Pancreas (tissue), 10 donors: ENCODE measurements around the gene ZNF174. TPM values are rescaled to one million over a fixed set of nuclear protein-coding genes. Genes with fewer than 3 reads are reported as not detected.

Experiments used
- ATAC-seq, 4 donors: fragments of 200-7000 bp; cut with Tn5 transposase; one replicate each; pipeline versions ENCODE4 v1.8.0 to v1.9.1; 2020; ENCODE audit warnings: mild to moderate bottlenecking in 4 of 4, moderate library complexity in 4 of 4
- DNase-seq, 6 donors: peaks; one replicate each; pipeline ENCODE4 v3.0.0-alpha.2; 2020
- FAIRE-seq: peaks from 2 replicates; lab custom pipeline; 2012; peaks lifted over from hg19 to GRCh38; lab: Jason Lieb, UNC
- H3K27ac ChIP-seq, 4 donors: fragments of 200-600 bp; sonication (generic); 1 replicate in 3 of 4; 2 replicates in 1 of 4; pipeline versions ENCODE4 v1.5.0 to v1.8.0; 2020
- H3K27me3 ChIP-seq, 4 donors: fragments of 200-600 bp; one replicate each; pipeline ENCODE4 v1.8.0; 2021
- H3K36me3 ChIP-seq, 3 donors: fragments of 200-600 bp; sonication (generic) in 1 of 3; one replicate each; pipeline versions ENCODE4 v1.5.0 to v1.8.0; 2020 to 2021
- H3K4me1 ChIP-seq, 3 donors: fragments of 200-600 bp; one replicate each; pipeline ENCODE4 v1.8.0; 2021
- H3K4me3 ChIP-seq, 4 donors: fragments of 200-600 bp; sonication (generic) in 2 of 4; one replicate each; pipeline versions ENCODE4 v1.5.0 to v1.8.0; 2020 to 2021
- H3K9me3 ChIP-seq, 4 donors: fragments of 200-600 bp; one replicate each; pipeline ENCODE4 v1.8.0; 2021
- WGBS, 2 donors: extraction: QIAGEN DNeasy Blood & Tissue Kit; methylation state at CpG; one replicate each; pipeline ENCODE4 v1.1.7; 2013; 5-methylcytosine and 5-hydroxymethylcytosine counted together
- intact Hi-C, 3 donors: fragments of 100-400 bp; cut with DNase I; formaldehyde crosslinking; loops; one replicate each; pipeline versions ENCODE4 v1.11.1 to v1.14.2; 2022
- polyA plus RNA-seq, 2 donors: library from polyadenylated mRNA; stranded (reverse); fragments of 200-250 nt; gene quantifications; one replicate each; pipeline ENCODE4 v1.2.3, GENCODE V29; 2013
- total RNA-seq, 6 donors: library from RNA; stranded (reverse); fragmentation: NEBNext Ultra II Directional in 4 of 6; extraction: Animal tissue kit (Norgen Biotek cat#: 25700) in 4 of 6; gene quantifications; one replicate each; pipeline versions ENCODE4 v1.2.1 to v1.2.4, GENCODE V29; 2021 to 2023
- TF ChIP-seq, protein P1 (sequence below), 4 donors: fragments of 200-600 bp; sonication (generic) in 3 of 4; IDR thresholded peaks; one replicate each; pipeline versions ENCODE4 v1.5.0 to v1.8.0; 2021; ENCODE audit warnings: antibody characterized with exemption in 4 of 4
- donor health status: healthy with polysubstance abuse.
- donor health status: DM: no; HTN: no; CAD: no; lungs with moderate emphysema.
- donor health status: DM: no; HTN: no; CAD: no.
- donor health status: control.
- donor health status: control.
- donor health status: Bipolar disorder and iron deficiency.
- donor health status: DM: yes; HTN: yes; CAD: no.
- donor health status: DM: no; HTN: no; CAD: no.
- donor health status: DM: no; HTN: no; CAD: no.
- donor health status: DM: yes; HTN: yes; CAD: no.

Gene ZNF174
- total and polyA plus RNA-seq, 8 donors, result 2.2 to 5.1 (median 3.6) TPM

DNA sequence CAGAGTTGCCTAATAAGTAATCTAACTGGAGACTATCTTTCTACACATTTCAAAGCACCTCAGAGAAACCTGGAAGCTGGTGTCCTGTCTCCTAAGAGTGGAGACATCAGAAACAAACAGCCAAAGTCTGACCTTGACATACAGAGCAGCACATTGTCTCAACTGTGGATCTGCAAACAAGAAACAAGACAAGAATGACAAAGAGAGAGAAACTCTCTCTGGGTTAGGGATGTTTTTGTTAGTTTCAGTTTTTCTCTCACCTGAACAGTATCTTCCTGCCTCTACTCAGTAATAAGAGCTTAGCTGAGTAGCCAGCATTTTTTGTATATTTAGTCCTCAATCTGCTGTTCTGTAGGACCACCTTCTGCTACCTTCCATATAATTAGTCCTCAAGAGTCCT lies 33.4 kb downstream of the ZNF174 start:
- DNase-seq (no peak), ATAC-seq (no peak), FAIRE-seq (no peak)
- Histone ChIP-seq H3K9me3 (no peaks in the 10 kb centered on the region), H3K27me3 (no peaks in the 10 kb centered on the region), H3K4me1 (no peaks in the 10 kb centered on the region), H3K36me3 (no peaks in the 10 kb centered on the region), H3K27ac (no peak overlapping the region), H3K4me3 (no peak overlapping the region)
- intact Hi-C loops, result no loop called here
- TF ChIP-seq, protein P1, sequence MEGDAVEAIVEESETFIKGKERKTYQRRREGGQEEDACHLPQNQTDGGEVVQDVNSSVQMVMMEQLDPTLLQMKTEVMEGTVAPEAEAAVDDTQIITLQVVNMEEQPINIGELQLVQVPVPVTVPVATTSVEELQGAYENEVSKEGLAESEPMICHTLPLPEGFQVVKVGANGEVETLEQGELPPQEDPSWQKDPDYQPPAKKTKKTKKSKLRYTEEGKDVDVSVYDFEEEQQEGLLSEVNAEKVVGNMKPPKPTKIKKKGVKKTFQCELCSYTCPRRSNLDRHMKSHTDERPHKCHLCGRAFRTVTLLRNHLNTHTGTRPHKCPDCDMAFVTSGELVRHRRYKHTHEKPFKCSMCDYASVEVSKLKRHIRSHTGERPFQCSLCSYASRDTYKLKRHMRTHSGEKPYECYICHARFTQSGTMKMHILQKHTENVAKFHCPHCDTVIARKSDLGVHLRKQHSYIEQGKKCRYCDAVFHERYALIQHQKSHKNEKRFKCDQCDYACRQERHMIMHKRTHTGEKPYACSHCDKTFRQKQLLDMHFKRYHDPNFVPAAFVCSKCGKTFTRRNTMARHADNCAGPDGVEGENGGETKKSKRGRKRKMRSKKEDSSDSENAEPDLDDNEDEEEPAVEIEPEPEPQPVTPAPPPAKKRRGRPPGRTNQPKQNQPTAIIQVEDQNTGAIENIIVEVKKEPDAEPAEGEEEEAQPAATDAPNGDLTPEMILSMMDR (IDR thresholded peaks at IDR 0.05), result no peak

DNA sequence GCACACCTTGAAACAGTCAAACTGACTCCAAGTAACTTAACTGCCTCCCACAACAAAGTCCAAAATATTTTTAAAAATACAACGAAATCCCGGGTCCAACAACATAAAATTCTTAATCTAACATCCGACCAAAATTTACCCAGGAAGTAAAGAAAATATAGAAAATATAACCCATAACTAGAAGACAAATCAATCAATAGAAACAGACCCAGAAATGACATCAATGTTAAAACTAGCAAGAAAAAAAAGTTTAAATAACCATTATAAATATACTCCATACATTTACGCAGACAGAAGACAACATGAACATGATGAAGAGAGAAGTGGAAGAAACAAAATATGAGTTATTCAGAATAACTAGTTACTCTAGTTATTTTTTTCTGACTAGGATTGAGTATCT lies 38.6 kb downstream of the ZNF174 start:
- intact Hi-C loops, result no loop called here
- FAIRE-seq, result no peak
- 80 to 87% methylated on average over 4 of the region's 4 CpGs for WGBS, 2 donors

DNA sequence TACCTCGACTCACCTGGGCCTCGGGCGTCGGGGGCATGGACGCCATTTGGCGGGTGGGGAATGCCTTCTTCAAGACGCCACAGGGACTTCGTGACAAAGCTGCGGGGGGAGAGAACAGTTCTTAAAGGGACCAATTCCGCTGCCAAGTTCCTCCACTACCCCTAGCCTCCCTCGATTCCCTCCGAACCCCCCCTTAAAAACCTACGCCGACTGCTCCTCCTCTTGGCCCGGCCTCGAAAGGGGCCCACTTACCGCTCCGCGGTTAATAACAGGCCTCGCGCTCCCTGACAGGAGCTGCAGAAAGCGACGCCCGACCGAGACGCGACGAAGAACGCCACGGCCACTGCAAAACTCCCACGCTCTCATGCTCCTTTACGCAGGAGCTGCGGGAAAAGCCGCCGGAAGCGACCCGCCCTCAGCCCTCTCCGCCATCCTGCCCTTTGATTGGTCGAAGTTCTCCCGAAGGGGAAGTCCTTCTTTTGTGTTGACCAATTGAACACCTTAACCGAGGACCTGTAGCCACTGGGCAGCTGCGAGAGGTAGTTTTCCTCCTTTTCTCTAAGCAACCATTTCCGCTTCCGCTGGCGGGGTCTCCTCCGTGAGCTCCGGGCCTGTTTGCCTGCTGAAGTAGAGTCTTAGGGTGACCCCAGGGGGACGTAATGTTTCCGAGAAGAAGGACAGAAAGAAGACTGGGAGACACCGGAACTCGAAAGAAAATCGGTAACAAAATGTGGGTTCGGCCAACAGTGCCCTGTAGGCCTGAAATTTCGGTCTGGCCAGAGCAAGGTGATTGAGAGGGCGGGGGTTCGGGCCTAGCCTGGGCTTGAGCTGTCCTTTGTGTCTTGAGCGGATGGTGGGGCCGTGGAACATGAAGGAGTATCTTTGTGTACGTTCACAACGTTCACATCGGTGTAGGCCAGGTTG lies 42.4 kb downstream of the ZNF174 start, which contains the start of the genes NAA60 and ZNF597:
Gene NAA60 (plus strand): TSS at position 573 of the 924 bp plus-strand sequence. CDS start 32,548 bp downstream, outside the sequence.
Gene ZNF597 (minus strand): TSS at position 397 of the 924 bp plus-strand sequence. CDS start 351 bp downstream, at position 46.
- 40 to 44% methylated on average over 61 of the region's 61 CpGs for WGBS, 2 donors
- FAIRE-seq (no peak), ATAC-seq (peak; percentile 99 to 100 (median 100)), DNase-seq (peak; percentile 70 to 88 (median 83))
- Histone ChIP-seq H3K27me3 (no peaks in the 10 kb centered on the region), H3K27ac (peak within 1 kb of the TSS in 2 of 4 donors; percentile 56 to 68), H3K4me3 (peak within 1 kb of the TSS; percentile 30 to 50 (median 46)), H3K4me1 (no peaks in the 10 kb centered on the region), H3K36me3 (no peaks in the 10 kb centered on the region), H3K9me3 (no peaks in the 10 kb centered on the region)
- intact Hi-C loops, result no loop called here
- TF ChIP-seq, protein P1 (IDR thresholded peaks at IDR 0.05), result no peak

More for the DNA sequence above, 38.6 kb downstream of the ZNF174 start:
- DNase-seq (no peak), ATAC-seq (no peak)
- no peaks in the 10 kb centered on the region for H3K27me3 ChIP-seq
- H3K9me3 ChIP-seq, result no peaks in the 10 kb centered on the region
- no peaks in the 10 kb centered on the region for H3K4me1 ChIP-seq
- no peak overlapping the region for H3K4me3 ChIP-seq
- no peak overlapping the region for H3K27ac ChIP-seq
- TF ChIP-seq, protein P1 (IDR thresholded peaks at IDR 0.05), result no peak
- no peaks in the 10 kb centered on the region for H3K36me3 ChIP-seq

DNA sequence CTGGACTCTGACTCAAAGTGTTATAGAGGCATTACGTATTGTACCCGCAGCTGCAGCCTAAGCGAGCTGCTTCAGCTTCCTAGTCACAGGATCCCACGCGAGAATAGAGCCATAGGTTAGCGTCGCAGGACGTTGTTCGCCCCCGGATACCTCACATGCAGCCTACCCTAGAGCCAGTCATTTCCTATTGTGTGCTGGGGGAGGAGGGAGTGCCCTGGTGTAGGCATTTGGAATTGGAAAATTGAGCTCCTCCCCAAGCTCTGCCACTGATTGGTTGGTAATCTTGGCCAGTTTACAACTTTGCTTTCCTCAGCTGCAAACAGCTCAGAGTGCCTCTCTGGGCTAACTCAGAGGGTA lies 43.0 kb downstream of the ZNF174 start:
- peak; percentile 47 to 76 (median 56) for ATAC-seq
- H3K4me3 ChIP-seq, result peak overlapping the region; percentile 30 to 50 (median 46)
- TF ChIP-seq, protein P1 (IDR thresholded peaks at IDR 0.05), result no peak
- intact Hi-C loops, result no loop called here
- no peaks in the 10 kb centered on the region for H3K4me1 ChIP-seq
- H3K27ac ChIP-seq, result peak overlapping the region in 2 of 4 donors; percentile 50 to 56
- 28 to 33% methylated on average over 10 of the region's 10 CpGs for WGBS, 2 donors
- FAIRE-seq, result no peak
- H3K36me3 ChIP-seq, result no peaks in the 10 kb centered on the region
- peak in 1 of 6 donors; percentile 15 for DNase-seq
- H3K9me3 ChIP-seq, result no peaks in the 10 kb centered on the region
- H3K27me3 ChIP-seq, result no peaks in the 10 kb centered on the region
